Neural cell (in vitro differentiated cells): ENCODE results near the gene CEMIP. TPM values are rescaled to one million over a fixed set of nuclear protein-coding genes. Genes with fewer than 3 reads are reported as not detected.

Source experiments
- H2AFZ ChIP-seq: fragments of 200-600, 300-800 bp; sonication (generic), shearing (Covaris generic); 2 replicates; pipeline ENCODE4 v1.6.0; 2014; ENCODE audit warnings: low read depth, mild to moderate bottlenecking, antibody characterized with exemption, low read length, moderate library complexity
- H3F3A ChIP-seq: fragments of 200-600 bp; shearing (Covaris generic); 2 replicates; pipeline ENCODE4 v1.6.1; 2016; ENCODE audit warnings: mild to moderate bottlenecking, moderate library complexity, mixed read lengths, antibody characterized with exemption, low read length; ENCODE audit not compliant: insufficient read depth, poor library complexity, severe bottlenecking
- H3K27ac ChIP-seq: fragments of 200-600, 300-800 bp; sonication (generic), shearing (Covaris generic); 2 replicates; pipeline ENCODE4 v1.5.1; 2014; ENCODE audit warnings: mild to moderate bottlenecking, low read length, moderate library complexity
- H3K27me3 ChIP-seq: fragments of 300-800, 200-600 bp; sonication (generic), shearing (Covaris generic); 2 replicates; pipeline ENCODE4 v1.6.0; 2014; ENCODE audit warnings: mild to moderate bottlenecking, low read depth, low read length, moderate library complexity; ENCODE audit not compliant: insufficient read depth
- H3K36me3 ChIP-seq: fragments of 300-800, 200-600 bp; sonication (generic), shearing (Covaris generic); 2 replicates; pipeline ENCODE4 v1.5.1; 2014; ENCODE audit warnings: mild to moderate bottlenecking, antibody characterized with exemption, low read length, moderate library complexity; ENCODE audit not compliant: insufficient read depth
- H3K4me2 ChIP-seq: fragments of 300-800, 200-600 bp; sonication (generic), shearing (Covaris generic); 2 replicates; pipeline ENCODE4 v1.6.0; 2014; ENCODE audit warnings: mild to moderate bottlenecking, low read length
- H3K4me3 ChIP-seq: fragments of 300-800, 200-600 bp; sonication (generic), shearing (Covaris generic); 2 replicates; pipeline ENCODE4 v1.5.1; 2014; ENCODE audit warnings: mild to moderate bottlenecking, low read length, moderate library complexity
- H3K79me2 ChIP-seq: fragments of 200-600 bp; shearing (Covaris generic); replicated peaks from 2 replicates; pipeline ENCODE4 v1.6.0; 2014; ENCODE audit warnings: mild to moderate bottlenecking, low read length, moderate library complexity; ENCODE audit not compliant: insufficient read depth
- H3K9ac ChIP-seq: fragments of 300-800, 200-600 bp; sonication (generic), shearing (Covaris generic); 2 replicates; pipeline ENCODE4 v1.6.1; 2016; ENCODE audit warnings: mild to moderate bottlenecking, low read length, mixed read lengths
- H3K9me2 ChIP-seq: fragments of 200-600 bp; shearing (Covaris generic); 2 replicates; pipeline ENCODE4 v1.6.1; 2016; ENCODE audit warnings: mild to moderate bottlenecking, low read length, mixed read lengths; ENCODE audit not compliant: insufficient read depth
- H3K9me3 ChIP-seq: fragments of 200-600, 300-800 bp; sonication (generic), shearing (Covaris generic); 2 replicates; pipeline ENCODE4 v1.6.1; 2016; ENCODE audit warnings: mild to moderate bottlenecking, mixed run types, low read length, moderate library complexity, mixed read lengths
- H4K20me1 ChIP-seq: fragments of 200-600 bp; shearing (Covaris generic); 2 replicates; pipeline ENCODE4 v1.6.1; 2016; ENCODE audit warnings: mild to moderate bottlenecking, mixed run types; ENCODE audit not compliant: insufficient read depth
- CTCF ChIP-seq: fragments of 450-650 bp; IDR thresholded peaks from 2 replicates; pipeline ENCODE4 v1.5.1; 2014; ENCODE audit warnings: antibody characterized with exemption, mild to moderate bottlenecking, moderate library complexity; ENCODE audit not compliant: poor library complexity, severe bottlenecking
- EP300 ChIP-seq: fragments of 450-650 bp; conservative IDR thresholded peaks from 2 replicates; pipeline ENCODE4 v1.6.1; 2014; ENCODE audit warnings: antibody characterized with exemption, mild to moderate bottlenecking, moderate library complexity; ENCODE audit not compliant: poor library complexity, severe bottlenecking
- EZH2 ChIP-seq: fragments of 200-600, 300-800 bp; shearing (Covaris generic), sonication (generic); IDR thresholded peaks from 2 replicates; pipeline ENCODE4 v1.6.1; 2014; ENCODE audit warnings: antibody characterized with exemption, low read length, borderline replicate concordance, mild to moderate bottlenecking; ENCODE audit not compliant: insufficient read depth, poor library complexity, severe bottlenecking
- MXI1 ChIP-seq: fragments of 450-650 bp; conservative IDR thresholded peaks from 2 replicates; pipeline ENCODE4 v1.6.1; 2014; ENCODE audit warnings: antibody characterized with exemption, mild to moderate bottlenecking; ENCODE audit not compliant: poor library complexity, severe bottlenecking
- POLR2AphosphoS5 ChIP-seq: IDR thresholded peaks from 2 replicates; pipeline ENCODE4 v1.6.1; 2012
- RAD21 ChIP-seq: fragments of 450-650 bp; conservative IDR thresholded peaks from 2 replicates; pipeline ENCODE4 v1.6.1; 2014; ENCODE audit warnings: antibody characterized with exemption, mild to moderate bottlenecking, moderate library complexity
- REST ChIP-seq: IDR thresholded peaks from 2 replicates; pipeline ENCODE4 v1.6.1; 2012; ENCODE audit warnings: borderline replicate concordance
- SMC3 ChIP-seq: fragments of 450-650 bp; conservative IDR thresholded peaks from 2 replicates; pipeline ENCODE4 v1.6.1; 2014; ENCODE audit warnings: antibody characterized with exemption, mild to moderate bottlenecking, moderate library complexity; ENCODE audit not compliant: poor library complexity
- TAF1 ChIP-seq: IDR thresholded peaks from 2 replicates; pipeline ENCODE4 v1.6.1; 2012; ENCODE audit warnings: low read depth
- polyA plus RNA-seq: library from polyadenylated mRNA; depleted of rRNA; stranded (reverse); fragments of >200 nt; gene quantifications from 2 replicates; pipeline ENCODE4 v1.2.3, GENCODE V29; 2014

Gene CEMIP
- polyA plus RNA-seq, 1 donor from 2014 or later = 0.04 TPM

- H3K9ac ChIP-seq = no peak overlapping the region
- no peaks in the 10 kb centered on the region for H3F3A ChIP-seq
- H2AFZ ChIP-seq = no peak overlapping the region
- no peaks in the 10 kb centered on the region for H3K9me2 ChIP-seq
- TF ChIP-seq SMC3 (no peak), POLR2AphosphoS5 (no peak), MXI1 (no peak), CTCF (no peak), EZH2 (no peak), RAD21 (no peak), EP300 (no peak), TAF1 (no peak), REST (no peak)
- no peaks in the 10 kb centered on the region for H4K20me1 ChIP-seq
- peaks cover 3% of the 10 kb centered on the region for H3K36me3 ChIP-seq
- H3K4me3 ChIP-seq = no peak overlapping the region
- no peaks in the 10 kb centered on the region for H3K79me2 ChIP-seq
- no peaks in the 10 kb centered on the region for H3K9me3 ChIP-seq
- no peak overlapping the region for H3K27ac ChIP-seq
- H3K4me2 ChIP-seq = no peak overlapping the region
- no peaks in the 10 kb centered on the region for H3K27me3 ChIP-seq
These were observed 26.0 kb upstream of the CEMIP start for GRCh38 chr15:80753161-80753560.

- H3K4me3 ChIP-seq = no peak overlapping the region
- no peaks in the 10 kb centered on the region for H3K9me3 ChIP-seq
- no peaks in the 10 kb centered on the region for H3K27me3 ChIP-seq
- H2AFZ ChIP-seq = no peak overlapping the region
- H3F3A ChIP-seq = no peaks in the 10 kb centered on the region
- H3K79me2 ChIP-seq = no peaks in the 10 kb centered on the region
- H3K27ac ChIP-seq = no peak overlapping the region
- H3K9me2 ChIP-seq = no peaks in the 10 kb centered on the region
- no peaks in the 10 kb centered on the region for H4K20me1 ChIP-seq
- no peak overlapping the region for H3K9ac ChIP-seq
- no peak overlapping the region for H3K4me2 ChIP-seq
- peaks cover 3% of the 10 kb centered on the region for H3K36me3 ChIP-seq
- TF ChIP-seq TAF1 (no peak), REST (no peak), CTCF (no peak), RAD21 (no peak), EP300 (no peak), SMC3 (no peak), EZH2 (no peak), MXI1 (no peak), POLR2AphosphoS5 (no peak)
These were observed 25.2 kb upstream of the CEMIP start for GRCh38 chr15:80754014-80754413.
